GM12878 (cell line): Measurements from ENCODE around the gene MEOX1.

Source experiments
- KDM1A ChIP-seq: fragments of 200-600 bp; sonication (generic); IDR thresholded peaks from 2 replicates; pipeline ENCODE4 v1.6.1; 2016; ENCODE audit warnings: borderline replicate concordance
- NR2F1 ChIP-seq: fragments of 450-650 bp; conservative IDR thresholded peaks from 2 replicates; pipeline ENCODE4 v1.6.1; 2017; ENCODE audit warnings: mild to moderate bottlenecking
- POLR2AphosphoS2 ChIP-seq: IDR thresholded peaks from 2 replicates; pipeline ENCODE4 v1.6.1; 2011; ENCODE audit warnings: low read depth, mild to moderate bottlenecking, low read length, improper control_type of control experiment, moderate library complexity

- TF ChIP-seq KDM1A: no peak
- TF ChIP-seq NR2F1: no peak
- TF ChIP-seq POLR2AphosphoS2: no peak
Measured at GRCh38 chr17:43615330-43616028, 46.2 kb downstream of the MEOX1 start.
